GM19239 (cell line): ENCODE results near the gene KLK8.

Source experiments
- DNase-seq: peaks from one replicate; pipeline ENCODE4 v3.0.0; 2011; ENCODE audit warnings: low spot score; ENCODE audit not compliant: insufficient read length
- FAIRE-seq: peaks from 2 replicates; lab custom pipeline; 2011; peaks lifted over from hg19 to GRCh38; lab: Jason Lieb, UNC

KLK8 gene

DNA sequence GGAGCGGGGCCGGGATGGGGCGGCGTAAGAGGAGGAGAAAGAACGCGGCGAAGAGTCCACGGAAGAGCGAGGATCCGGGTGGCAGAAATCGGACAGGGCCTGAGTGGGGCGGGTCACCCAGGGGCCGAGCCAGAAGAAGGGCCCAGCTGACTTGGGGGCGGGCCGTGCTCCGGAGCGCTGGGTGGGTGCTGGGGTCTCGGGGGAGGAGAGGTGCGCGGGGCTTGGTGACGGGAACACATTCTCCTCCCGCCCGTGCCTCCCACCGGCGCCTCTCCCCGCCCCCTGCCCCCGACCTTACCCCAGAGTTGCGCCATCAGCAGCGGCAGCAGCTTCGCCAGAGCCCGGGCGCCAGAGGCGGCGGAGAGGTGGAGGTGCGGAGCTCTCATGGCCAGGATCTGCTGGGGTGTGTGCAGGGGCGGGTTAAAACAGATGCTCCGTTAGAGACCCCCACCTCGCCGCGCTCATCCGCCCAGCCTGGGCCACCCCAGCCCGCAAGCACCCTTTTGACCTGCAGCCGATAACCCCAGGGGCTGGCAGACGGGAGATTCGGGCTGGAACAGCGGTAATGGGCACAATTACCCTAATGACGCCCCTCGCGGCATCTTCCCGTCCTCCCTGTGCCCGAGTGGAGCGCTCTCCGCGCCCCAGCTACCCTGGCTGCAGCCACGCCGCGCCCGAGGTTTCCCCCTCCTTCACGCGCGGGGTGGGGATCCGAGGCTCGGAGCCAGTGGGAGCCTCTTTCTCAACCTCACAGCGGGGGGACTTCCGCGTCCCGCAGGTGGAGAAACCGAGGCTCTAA lies 17.5 kb upstream of the KLK8 start:
- DNase-seq, result no peak
- no peak for FAIRE-seq

DNA sequence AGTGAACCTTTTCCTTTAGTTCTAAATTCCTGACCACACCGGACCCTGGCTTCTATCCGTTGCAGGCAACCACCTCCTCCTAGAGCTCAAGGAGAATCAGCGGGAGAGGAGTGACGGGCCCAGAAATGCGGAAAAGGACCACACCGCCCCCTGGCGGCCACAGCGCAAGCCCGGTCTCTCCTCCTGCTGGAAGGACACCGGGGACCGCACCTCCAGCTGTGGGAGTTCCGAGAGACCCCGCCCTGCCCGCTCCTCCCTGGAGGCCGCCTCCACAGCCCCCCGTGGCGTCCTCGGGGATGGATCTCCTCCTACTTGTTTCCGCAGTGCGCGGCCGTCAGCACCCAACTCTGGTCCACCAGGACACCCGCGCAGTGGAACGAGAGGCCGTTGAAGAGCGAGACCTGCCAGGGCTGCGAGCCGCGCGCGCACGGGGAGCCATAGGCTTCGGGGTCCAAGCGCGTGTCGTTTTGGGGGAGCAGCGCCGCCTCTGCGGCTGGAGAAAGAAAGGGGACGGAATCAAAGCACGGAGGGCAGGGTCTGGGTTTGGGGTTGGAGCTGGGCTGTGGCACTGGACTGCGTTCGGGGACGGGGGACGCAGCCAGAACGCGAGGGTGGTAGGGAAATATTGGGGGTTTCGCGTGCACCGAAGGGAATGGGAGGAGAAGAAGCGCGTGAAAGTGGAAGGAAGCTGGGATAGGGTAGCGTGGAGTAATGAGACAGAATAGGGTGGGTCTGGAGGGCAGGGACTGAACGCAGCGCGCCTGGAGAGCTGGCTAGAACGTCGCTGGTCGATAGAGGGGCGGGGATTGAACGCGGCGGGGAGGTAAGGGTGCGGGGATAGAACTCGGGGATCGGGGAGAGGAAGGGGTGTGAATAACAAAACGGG lies 15.6 kb upstream of the KLK8 start:
- FAIRE-seq, result no peak
- DNase-seq, result no peak

DNA sequence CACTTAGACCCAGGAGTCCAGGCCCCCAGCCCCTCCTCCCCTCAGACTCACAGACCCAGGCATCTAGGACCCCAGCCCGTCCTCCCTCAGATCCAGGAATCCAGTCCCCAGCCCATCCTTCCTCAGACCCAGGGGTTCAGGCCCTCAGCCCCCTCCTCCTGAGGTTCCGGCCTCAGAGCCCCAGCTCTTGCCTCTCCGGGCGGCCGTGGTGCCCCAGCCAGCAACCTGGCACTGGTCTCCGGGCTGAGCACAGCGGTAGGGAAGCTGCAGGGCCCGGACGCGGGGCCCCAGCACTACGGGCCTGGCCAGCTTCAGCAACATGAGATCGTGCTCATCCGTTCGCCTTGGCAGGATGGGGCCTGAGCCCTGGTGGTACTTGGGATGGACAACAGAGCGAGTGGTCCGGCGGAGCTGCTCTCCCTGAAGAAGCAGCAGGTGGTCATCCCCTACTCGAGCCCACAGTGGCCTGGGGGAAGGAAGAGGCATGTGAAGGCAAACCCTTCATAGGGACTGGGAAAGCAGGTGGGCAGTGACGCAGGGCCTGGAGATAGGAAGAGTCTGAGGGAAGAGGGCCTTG lies 14.4 kb upstream of the KLK8 start:
- no peak for FAIRE-seq
- DNase-seq, result no peak

- no peak for FAIRE-seq
- no peak for DNase-seq
Measured at GRCh38 chr19:51014242-51014641, 12.8 kb upstream of the KLK8 start.

DNA sequence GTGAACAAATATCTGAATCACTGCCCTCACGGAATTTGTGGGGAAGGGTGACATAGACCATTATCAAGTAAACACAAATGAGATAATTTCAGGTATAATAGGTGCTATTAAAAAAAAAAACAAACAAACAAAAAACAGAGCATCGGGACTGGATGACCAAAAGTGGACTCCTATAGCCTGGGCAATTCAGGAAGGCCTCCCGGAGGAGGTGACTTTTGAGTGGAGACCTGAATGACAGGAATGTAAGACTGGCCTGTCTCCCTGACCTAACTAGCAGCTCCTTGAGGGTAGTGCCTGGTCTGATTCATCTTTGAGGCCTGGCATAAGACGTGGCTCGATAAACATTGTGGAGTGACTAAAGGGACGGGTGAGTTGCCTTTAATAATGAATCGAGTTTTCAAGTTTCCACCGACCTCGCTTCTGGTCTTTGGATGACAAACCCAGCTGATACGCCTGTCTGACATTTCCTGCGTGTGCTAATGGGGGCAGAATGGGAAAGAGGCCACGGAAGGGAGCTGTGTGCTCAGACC lies 11.3 kb upstream of the KLK8 start:
- DNase-seq (no peak), FAIRE-seq (no peak)

- DNase-seq (no peak), FAIRE-seq (no peak)
Measured at GRCh38 chr19:51010066-51010795, 8.8 kb upstream of the KLK8 start.

- DNase-seq, result no peak
- no peak for FAIRE-seq
Measured at GRCh38 chr19:51009061-51009891, 7.9 kb upstream of the KLK8 start.

GRCh38 chr19:51007488-51007887 lies 6.1 kb upstream of the KLK8 start:
- FAIRE-seq (no peak), DNase-seq (no peak)

DNA sequence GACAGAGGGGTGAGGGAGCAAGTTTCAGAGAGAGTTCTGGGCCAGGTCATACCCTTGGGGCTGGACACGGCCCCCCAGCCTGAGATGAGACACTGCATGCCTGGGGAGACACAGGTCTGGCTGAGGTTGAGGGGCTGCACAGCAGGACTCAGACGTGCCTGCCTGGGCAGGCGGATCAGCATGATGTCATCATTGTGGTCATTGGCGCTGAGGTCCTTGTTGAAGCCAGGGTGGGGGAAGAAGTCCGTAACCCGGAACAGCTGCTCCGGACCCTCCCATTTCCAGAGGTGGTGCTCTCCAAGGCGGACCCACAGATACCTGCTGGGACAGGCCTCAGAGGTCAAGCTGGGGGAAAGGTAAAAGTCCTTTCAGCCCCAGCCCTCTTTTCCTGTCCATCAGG lies 5.0 kb upstream of the KLK8 start:
- FAIRE-seq (no peak), DNase-seq (no peak)

DNA sequence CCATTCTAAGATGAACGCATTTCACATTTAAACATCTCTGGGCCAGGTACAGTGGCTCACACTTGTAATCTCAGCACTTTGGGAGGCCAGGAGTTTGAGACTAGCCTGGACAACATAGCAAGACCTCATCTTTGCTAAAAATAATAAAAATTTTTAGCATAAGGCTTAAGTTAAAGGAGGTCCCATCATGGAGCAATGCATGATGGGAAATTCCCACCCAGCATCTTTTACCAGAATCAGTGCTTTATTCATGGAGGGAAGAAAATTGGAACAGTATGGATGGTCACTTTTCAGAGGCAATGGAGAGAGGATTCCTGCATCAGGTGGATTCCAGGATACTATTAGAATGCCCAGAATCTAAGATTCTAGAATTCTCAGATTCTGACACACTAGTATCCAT lies 3.8 kb upstream of the KLK8 start:
- DNase-seq (no peak), FAIRE-seq (no peak)

DNA sequence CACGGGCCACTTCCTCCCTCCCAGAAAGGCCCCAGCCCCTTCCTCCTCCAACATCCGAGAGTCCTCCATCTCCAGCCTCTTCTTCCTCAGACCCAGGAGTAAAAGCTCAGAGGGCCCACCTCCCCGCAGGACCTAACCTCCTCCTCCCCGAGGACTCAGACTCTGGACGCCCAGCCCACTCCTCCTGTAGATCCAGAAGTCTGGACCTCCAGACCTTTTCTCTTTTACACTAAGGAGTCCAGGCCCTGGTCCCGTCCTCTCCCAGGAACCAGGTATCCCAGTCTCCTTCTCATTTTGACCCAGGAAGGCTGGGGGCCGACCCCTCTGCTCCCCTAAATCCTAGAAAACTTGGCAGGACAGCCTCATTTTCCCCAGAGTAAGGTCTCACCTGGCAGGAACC lies 1.9 kb upstream of the KLK8 start:
- DNase-seq (no peak), FAIRE-seq (no peak)

DNA sequence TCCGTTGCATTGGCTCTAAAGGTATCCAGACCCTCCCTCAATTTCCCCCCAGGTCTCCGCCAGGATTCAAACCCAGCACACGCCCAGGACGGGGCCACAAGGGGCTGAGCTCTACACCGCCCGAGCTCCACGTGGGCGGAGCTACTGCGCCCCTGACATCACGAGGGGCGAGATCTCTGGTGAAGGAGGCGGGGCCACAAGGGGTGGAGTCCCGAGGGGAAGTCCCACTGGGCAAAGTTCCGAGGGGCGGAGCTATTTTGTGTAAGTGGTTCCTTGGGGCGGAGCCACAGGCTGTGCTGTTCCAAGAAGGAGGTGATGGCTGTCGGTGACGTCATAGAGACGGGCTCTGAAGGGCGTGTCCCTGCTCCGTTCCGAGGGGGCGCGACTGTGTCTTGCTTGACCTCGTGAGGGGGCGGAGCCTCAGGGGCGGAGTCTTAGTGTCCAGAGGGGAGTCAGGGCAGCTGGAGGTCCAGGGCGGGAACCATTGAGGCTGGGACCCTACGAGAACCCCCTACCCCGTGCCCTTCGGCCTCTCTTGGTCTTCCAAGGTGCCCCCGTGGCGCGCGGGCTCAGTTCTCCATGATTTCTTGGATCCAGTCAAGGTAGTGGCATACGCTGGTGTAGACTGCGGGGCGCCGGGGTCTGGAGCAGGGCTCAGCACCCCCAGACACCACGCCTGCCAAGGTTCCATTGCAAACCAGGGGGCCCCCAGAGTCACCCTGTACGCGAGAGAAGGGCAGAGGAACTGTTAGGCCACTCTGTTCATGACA lies 1.3 kb upstream of the KLK8 start:
- no peak for DNase-seq
- no peak for FAIRE-seq

GRCh38 chr19:51002089-51002532 lies 707 bp upstream of the KLK8 start:
- no peak for FAIRE-seq
- DNase-seq, result no peak

DNA sequence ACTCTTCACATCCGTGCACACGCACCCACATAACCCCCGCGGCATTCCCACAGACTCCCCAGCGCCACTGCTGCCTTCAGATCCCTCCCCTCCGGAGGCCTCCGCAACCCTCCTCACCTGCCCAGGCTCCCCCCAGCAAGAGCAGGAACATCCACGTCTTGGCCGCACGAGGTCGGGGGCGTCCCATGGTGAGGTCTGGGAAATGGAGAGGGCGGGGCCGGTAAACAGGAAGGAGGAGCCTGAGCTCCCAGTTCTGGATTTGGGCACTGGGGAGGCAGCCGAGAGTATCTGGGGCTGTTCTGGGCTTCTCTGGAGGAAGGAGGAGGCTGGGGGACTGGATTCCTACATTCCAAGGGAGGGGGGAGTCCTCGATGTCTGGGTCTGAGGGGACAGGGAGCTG lies 423 bp downstream of the KLK8 start:
- FAIRE-seq, result no peak

GRCh38 chr19:51000426-51000825 lies 978 bp downstream of the KLK8 start:
- DNase-seq (no peak), FAIRE-seq (no peak)

More for the DNA sequence above, 423 bp downstream of the KLK8 start:
- no peak for DNase-seq

DNA sequence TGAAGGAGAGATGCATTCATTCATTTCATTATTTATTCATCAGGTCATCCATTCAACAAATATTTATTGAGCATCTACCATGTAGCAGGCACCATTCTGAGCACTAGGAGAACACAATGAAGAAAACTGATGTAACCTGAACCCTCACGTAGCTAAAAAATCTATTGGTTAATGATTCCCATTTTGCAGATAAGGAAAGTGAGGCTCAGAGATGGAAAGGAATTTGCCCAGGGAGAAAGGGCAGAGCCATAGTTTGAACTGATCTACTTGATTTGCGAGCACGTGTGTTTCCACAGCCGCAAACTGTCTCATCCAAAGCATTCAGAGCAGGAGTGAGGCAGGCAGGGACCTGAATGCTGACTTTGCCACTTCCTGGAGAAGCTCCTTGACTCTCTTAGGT lies 2.7 kb downstream of the KLK8 start:
- no peak for DNase-seq
- FAIRE-seq, result no peak

- DNase-seq (no peak), FAIRE-seq (no peak)
Measured at GRCh38 chr19:50998061-50998460, 3.3 kb downstream of the KLK8 start.

- no peak for FAIRE-seq
- DNase-seq, result no peak
Measured at GRCh38 chr19:50994129-50994528, 7.3 kb downstream of the KLK8 start.

GRCh38 chr19:50992666-50993035 lies 8.8 kb downstream of the KLK8 start:
- no peak for FAIRE-seq
- no peak for DNase-seq
